K562 (cell line): ENCODE measurements around the gene LYPD4. TPM values are rescaled to one million over a fixed set of nuclear protein-coding genes. Genes with fewer than 3 reads are reported as not detected.
A peak's percentile ranks its signal among the peaks of the same experiment; 100 is the strongest.

Experiments
- DPF2 ChIP-seq: fragments of 450-650 bp; IDR thresholded peaks from 2 replicates; pipeline ENCODE4 v1.6.1; 2016
- GATAD2A ChIP-seq: fragments of 450-650 bp; IDR thresholded peaks from 2 replicates; pipeline ENCODE4 v1.6.1; 2017
- HMG20B ChIP-seq: fragments of 250-450 bp; sonication (Bioruptor Pico); IDR thresholded peaks from 2 replicates; pipeline ENCODE4 v1.5.0; 2021; ENCODE audit warnings: mild to moderate bottlenecking
- KAT2B ChIP-seq: IDR thresholded peaks from one replicate; pipeline ENCODE4 v1.6.1; 2012; ENCODE audit warnings: low read depth, mild to moderate bottlenecking, control low read depth, inconsistent platforms, low read length, moderate library complexity
- THRA ChIP-seq: fragments of 450-650 bp; IDR thresholded peaks from 2 replicates; pipeline ENCODE4 v1.6.1; 2017; ENCODE audit warnings: mild to moderate bottlenecking, moderate library complexity
- ZBTB34 ChIP-seq: fragments of 250-450 bp; sonication (Bioruptor Pico); IDR thresholded peaks from 2 replicates; pipeline ENCODE4 v1.8.0; 2021; ENCODE audit warnings: mild to moderate bottlenecking, moderate library complexity
- ZFX ChIP-seq: sonication (generic); formaldehyde crosslinking; IDR thresholded peaks from 2 replicates; pipeline ENCODE4 v1.8.0; 2022; ENCODE audit warnings: mild to moderate bottlenecking, missing genetic modification reagents, moderate library complexity
- ZHX1 ChIP-seq: fragments of 150-350 bp; conservative IDR thresholded peaks from 2 replicates; pipeline ENCODE4 v1.6.1; 2014; ENCODE audit warnings: low read length
- ZNF253 ChIP-seq: fragments of 250-450 bp; sonication (Bioruptor Pico); conservative IDR thresholded peaks from 2 replicates; pipeline ENCODE4 v1.6.1; 2021; ENCODE audit warnings: mild to moderate bottlenecking
- ZNF274 ChIP-seq: IDR thresholded peaks from 2 replicates; pipeline ENCODE4 v1.6.1; 2011; ENCODE audit warnings: low read depth, mild to moderate bottlenecking, low read length, moderate library complexity, borderline replicate concordance
- ZNF512 ChIP-seq: IDR thresholded peaks from 2 replicates; pipeline ENCODE4 v1.6.1; 2016; ENCODE audit warnings: missing genetic modification characterization, missing compliant biosample characterization
- polyA plus RNA-seq, 8 experiments: library from polyadenylated mRNA; depleted of rRNA in 4 of 8; stranded (reverse) in 5 of 8; unstranded in 3 of 8; fragments of >200 nt; fragmentation: Nextera tagmentation in 2 of 8; fragmentation: Illumina TruSeq in 1 of 8; extraction: Ambion mirVana in 2 of 8; extraction: Trizol in 1 of 8; gene quantifications; 2 replicates each; pipeline versions ENCODE4 v1.2.1 to v1.2.3, GENCODE V29; 2011 to 2014; ENCODE audit warnings: inconsistent platforms in 1 of 8, missing spikeins in 1 of 8
- total RNA-seq, 7 experiments: library from RNA; depleted of rRNA in 6 of 7; stranded (reverse); fragments of >200 nt in 6 of 7; fragmentation: Illumina TruSeq in 2 of 7; extraction: Trizol in 2 of 7; gene quantifications; 2 replicates each; pipeline versions ENCODE4 v1.2.1 to v1.2.3, GENCODE V29; 2011 to 2021; ENCODE audit warnings: low replicate concordance in 1 of 7
- TF ChIP-seq, protein P1 (sequence below): fragments of 450-650 bp; formaldehyde crosslinking; conservative IDR thresholded peaks from 2 replicates; pipeline ENCODE4 v1.4.0; 2022; ENCODE audit warnings: mild to moderate bottlenecking, missing genetic modification characterization
- TF ChIP-seq, protein P2 (sequence below): fragments of 450-650 bp; IDR thresholded peaks from 2 replicates; pipeline ENCODE4 v1.6.1; 2018; ENCODE audit warnings: mild to moderate bottlenecking, low read depth; ENCODE audit not compliant: partially characterized antibody
- TF ChIP-seq, protein P3 (sequence below): sonication (generic); formaldehyde crosslinking; IDR thresholded peaks from 2 replicates; pipeline ENCODE4 v1.4.0; 2020; ENCODE audit warnings: mild to moderate bottlenecking, missing genetic modification reagents

Gene LYPD4
- total and polyA plus RNA-seq, 9 of the 15 experiments (the other 6 are each of a cell fraction or from before 2014, with no cell fraction given), result 0.11 TPM; not detected in 8

GRCh38 chr19:41883821-41884733, 39.6 kb upstream of the LYPD4 start (continued):
- TF ChIP-seq THRA (no peak), GATAD2A (no peak), ZNF274 (no peak), DPF2 (peak; percentile 69), KAT2B (no peak), ZBTB34 (CRISPR knock-in tag) (no peak), HMG20B (CRISPR knock-in tag) (no peak), ZNF512 (no peak), ZHX1 (no peak), ZNF253 (no peak), ZFX (peak; percentile 59)
- TF ChIP-seq, protein P1, sequence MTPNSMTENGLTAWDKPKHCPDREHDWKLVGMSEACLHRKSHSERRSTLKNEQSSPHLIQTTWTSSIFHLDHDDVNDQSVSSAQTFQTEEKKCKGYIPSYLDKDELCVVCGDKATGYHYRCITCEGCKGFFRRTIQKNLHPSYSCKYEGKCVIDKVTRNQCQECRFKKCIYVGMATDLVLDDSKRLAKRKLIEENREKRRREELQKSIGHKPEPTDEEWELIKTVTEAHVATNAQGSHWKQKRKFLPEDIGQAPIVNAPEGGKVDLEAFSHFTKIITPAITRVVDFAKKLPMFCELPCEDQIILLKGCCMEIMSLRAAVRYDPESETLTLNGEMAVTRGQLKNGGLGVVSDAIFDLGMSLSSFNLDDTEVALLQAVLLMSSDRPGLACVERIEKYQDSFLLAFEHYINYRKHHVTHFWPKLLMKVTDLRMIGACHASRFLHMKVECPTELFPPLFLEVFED, result no peak
- TF ChIP-seq, protein P2, sequence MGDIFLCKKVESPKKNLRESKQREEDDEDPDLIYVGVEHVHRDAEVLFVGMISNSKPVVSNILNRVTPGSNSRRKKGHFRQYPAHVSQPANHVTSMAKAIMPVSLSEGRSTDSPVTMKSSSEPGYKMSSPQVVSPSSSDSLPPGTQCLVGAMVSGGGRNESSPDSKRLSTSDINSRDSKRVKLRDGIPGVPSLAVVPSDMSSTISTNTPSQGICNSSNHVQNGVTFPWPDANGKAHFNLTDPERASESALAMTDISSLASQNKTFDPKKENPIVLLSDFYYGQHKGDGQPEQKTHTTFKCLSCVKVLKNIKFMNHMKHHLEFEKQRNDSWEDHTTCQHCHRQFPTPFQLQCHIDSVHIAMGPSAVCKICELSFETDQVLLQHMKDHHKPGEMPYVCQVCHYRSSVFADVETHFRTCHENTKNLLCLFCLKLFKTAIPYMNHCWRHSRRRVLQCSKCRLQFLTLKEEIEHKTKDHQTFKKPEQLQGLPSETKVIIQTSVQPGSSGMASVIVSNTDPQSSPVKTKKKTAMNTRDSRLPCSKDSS, result no peak
- TF ChIP-seq, protein P3, sequence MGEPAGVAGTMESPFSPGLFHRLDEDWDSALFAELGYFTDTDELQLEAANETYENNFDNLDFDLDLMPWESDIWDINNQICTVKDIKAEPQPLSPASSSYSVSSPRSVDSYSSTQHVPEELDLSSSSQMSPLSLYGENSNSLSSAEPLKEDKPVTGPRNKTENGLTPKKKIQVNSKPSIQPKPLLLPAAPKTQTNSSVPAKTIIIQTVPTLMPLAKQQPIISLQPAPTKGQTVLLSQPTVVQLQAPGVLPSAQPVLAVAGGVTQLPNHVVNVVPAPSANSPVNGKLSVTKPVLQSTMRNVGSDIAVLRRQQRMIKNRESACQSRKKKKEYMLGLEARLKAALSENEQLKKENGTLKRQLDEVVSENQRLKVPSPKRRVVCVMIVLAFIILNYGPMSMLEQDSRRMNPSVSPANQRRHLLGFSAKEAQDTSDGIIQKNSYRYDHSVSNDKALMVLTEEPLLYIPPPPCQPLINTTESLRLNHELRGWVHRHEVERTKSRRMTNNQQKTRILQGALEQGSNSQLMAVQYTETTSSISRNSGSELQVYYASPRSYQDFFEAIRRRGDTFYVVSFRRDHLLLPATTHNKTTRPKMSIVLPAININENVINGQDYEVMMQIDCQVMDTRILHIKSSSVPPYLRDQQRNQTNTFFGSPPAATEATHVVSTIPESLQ (CRISPR knock-in tag), result 0 out of 2 replicates have a peak, but pooled peaks have one; percentile 80
